Measurements from ENCODE around the gene MEX3A. TPM values are rescaled to one million over a fixed set of nuclear protein-coding genes. Genes with fewer than 3 reads are reported as not detected.

The MEX3A gene
- polyA plus RNA-seq, 1 donor from 2014 or later, result 0.05 TPM

DNA sequence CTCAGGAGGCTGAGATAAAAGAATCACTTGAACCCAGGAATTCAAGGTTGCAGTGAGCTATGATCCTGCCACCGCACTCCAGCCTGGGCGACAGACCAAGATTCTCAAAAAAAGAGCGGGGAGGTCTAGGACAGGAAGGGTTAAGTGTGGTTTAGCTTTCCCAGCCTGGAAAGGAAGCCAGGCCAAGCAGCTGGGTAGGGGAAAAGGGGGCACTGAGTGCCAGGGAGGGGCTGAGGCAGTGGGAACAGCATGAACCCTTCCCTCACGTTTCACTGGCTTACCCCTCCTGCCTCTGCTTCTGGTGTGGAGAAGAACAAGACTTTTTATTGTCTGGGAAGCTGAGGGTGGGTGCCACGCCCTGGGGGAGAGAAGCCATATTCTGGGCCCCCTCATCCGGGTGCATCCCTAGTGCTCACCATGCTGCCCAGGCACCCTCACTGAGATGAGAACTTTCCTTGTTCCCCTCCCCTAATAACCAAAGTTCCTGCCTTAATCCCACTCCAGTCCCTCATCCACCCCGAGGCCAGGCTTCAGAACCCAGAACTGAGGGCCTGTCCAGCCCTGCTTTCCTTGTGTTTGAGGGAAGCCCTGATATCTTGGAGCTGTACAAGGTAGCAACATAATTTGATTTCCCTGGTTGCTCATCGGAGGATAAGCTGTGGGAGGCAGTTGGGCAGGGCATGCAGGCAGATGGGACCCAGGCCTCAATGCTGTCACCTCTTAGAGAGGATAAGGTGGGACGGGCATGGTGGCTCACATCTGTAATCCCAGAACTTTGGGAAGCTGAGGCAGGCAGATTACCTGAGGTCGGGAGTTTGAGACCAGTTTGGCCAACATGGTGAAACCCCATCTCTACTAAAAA, 30.2 kb upstream of the MEX3A start:
- Mint-ChIP-seq H3K27me3 (peaks cover 21% of the 10 kb centered on the region), H3K4me1 (peaks cover 9 to 19% (median 14%) of the 10 kb centered on the region in 3 donors), H3K9me3 (no peaks in the 10 kb centered on the region), H3K36me3 (no peaks in the 10 kb centered on the region), H3K27ac (peak overlapping the region in 2 of 3 donors; percentile 11 to 46), H3K4me3 (peak overlapping the region; percentile 2 to 52 (median 28))

DNA sequence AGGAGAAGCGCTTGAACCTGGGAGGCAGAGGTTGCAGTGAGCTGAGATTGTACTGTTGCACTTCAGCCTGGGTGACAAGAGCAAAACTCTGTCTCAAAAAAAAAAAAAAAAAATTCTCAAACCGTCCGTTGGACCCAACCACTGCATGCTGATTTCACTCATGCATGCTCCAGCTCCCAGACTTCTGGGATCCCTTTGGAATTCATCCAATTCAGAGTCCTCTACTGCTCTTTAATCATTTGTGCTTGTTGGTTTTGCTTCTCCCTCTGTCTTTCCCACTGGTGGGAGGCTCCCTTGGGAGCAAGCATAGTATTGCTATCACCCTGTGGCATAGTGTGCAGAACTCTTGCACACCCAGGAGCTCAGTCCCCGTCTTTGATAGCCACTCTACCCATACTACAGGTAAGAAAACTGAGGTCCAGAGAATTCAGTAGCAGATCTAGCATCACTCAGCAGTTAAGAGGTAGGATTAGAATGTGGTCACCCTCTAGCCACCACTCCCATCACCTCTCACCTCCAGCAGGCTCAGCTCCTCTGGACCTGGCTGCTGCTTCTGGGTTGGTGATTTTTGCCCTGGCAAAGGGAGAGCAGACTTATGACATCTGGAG, 29.2 kb upstream of the MEX3A start:
- Mint-ChIP-seq H3K4me3 (peak overlapping the region in 1 of 4 donors; percentile 42), H3K36me3 (no peaks in the 10 kb centered on the region), H3K27me3 (peaks cover 19% of the 10 kb centered on the region), H3K4me1 (peaks cover 13 to 21% (median 19%) of the 10 kb centered on the region in 3 donors), H3K9me3 (no peaks in the 10 kb centered on the region), H3K27ac (peak overlapping the region in 2 of 3 donors; percentile 47 to 92)

DNA sequence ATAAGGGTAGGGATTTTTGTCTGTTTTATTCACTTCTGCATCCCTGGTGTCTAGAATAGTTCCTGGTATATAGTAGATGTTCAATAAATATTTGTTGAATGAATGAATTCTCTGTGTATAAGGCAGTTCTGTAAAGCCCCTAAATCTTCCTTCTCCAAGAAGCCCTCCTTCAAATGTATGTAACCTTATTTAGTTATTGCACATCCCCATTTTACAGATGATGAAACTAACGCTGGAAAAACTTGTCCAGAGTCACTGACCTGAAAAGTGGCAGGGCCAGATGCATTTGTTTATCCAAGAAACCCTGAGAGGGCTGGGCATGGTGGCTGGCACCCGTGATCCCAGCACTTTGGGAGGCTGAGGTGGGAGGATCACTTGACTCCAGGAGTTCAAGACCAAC, 28.0 kb upstream of the MEX3A start:
- peak overlapping the region; percentile 48 to 80 (median 59) for H3K27ac Mint-ChIP-seq
- H3K27me3 Mint-ChIP-seq, result peaks cover 11% of the 10 kb centered on the region
- H3K4me1 Mint-ChIP-seq, result peaks cover 12 to 25% (median 21%) of the 10 kb centered on the region in 3 donors

DNA sequence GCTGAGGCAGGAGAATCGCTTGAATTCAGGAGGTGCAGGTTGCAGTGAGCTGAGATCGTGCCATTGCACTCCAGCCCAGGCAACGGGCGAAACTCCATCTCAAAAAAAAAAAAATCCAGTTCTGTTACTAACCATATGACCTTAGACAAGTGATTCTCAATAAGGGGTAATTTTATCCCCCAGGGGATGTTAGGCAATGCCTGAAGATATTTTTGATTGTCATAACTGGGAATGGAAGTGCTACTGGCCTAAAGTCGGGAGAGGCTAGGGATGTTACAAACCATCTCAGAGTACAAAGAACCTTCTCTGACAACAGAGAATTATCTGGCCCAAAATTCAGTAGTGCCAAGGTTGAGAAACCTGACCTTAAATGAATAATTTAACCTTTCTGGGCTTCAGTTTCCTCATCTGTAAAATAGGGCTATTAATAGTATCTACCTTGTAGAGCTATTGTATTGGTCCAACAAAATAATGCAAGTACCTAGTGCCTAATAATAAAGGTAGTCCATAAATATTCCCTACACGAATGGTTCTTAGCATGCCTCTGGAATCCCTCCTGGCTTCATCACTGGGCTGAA, 26.5 kb upstream of the MEX3A start:
- H3K27me3 Mint-ChIP-seq, result no peaks in the 10 kb centered on the region
- no peaks in the 10 kb centered on the region for H3K36me3 Mint-ChIP-seq
- H3K9me3 Mint-ChIP-seq, result no peaks in the 10 kb centered on the region
- H3K4me3 Mint-ChIP-seq, result peak overlapping the region in 1 of 4 donors; percentile 58
- H3K4me1 Mint-ChIP-seq, result peaks cover 12 to 27% (median 20%) of the 10 kb centered on the region in 3 donors
- H3K27ac Mint-ChIP-seq, result peak overlapping the region; percentile 63 to 100 (median 100)

More for the DNA sequence above, 28.0 kb upstream of the MEX3A start:
- Mint-ChIP-seq H3K36me3 (no peaks in the 10 kb centered on the region), H3K4me3 (peak overlapping the region in 1 of 4 donors; percentile 9), H3K9me3 (no peaks in the 10 kb centered on the region)

DNA sequence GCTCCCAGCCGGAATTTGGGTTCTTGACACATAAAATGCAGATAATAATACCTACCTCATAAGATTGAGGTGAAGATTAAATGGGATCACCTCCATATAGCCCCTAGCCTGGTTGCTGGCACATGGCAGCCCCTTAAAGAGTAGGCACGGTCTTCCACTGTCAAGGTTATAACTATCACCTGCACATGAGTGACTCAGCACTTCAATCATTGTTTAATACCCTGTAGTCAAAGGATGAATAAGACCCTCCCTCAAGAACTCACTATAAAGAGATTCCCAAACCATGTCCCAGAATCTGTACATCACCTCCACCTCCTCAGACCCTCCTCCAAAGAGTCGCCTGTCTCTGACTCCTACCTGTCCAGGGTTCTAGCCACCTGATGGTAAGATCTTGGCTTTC, 25.8 kb upstream of the MEX3A start:
- Mint-ChIP-seq H3K27me3 (no peaks in the 10 kb centered on the region), H3K36me3 (no peaks in the 10 kb centered on the region), H3K4me1 (peaks cover 12 to 31% (median 23%) of the 10 kb centered on the region in 3 donors), H3K4me3 (peak overlapping the region in 3 of 4 donors; percentile 32 to 97 (median 33)), H3K27ac (peak overlapping the region; percentile 99 to 100 (median 100)), H3K9me3 (no peaks in the 10 kb centered on the region)

DNA sequence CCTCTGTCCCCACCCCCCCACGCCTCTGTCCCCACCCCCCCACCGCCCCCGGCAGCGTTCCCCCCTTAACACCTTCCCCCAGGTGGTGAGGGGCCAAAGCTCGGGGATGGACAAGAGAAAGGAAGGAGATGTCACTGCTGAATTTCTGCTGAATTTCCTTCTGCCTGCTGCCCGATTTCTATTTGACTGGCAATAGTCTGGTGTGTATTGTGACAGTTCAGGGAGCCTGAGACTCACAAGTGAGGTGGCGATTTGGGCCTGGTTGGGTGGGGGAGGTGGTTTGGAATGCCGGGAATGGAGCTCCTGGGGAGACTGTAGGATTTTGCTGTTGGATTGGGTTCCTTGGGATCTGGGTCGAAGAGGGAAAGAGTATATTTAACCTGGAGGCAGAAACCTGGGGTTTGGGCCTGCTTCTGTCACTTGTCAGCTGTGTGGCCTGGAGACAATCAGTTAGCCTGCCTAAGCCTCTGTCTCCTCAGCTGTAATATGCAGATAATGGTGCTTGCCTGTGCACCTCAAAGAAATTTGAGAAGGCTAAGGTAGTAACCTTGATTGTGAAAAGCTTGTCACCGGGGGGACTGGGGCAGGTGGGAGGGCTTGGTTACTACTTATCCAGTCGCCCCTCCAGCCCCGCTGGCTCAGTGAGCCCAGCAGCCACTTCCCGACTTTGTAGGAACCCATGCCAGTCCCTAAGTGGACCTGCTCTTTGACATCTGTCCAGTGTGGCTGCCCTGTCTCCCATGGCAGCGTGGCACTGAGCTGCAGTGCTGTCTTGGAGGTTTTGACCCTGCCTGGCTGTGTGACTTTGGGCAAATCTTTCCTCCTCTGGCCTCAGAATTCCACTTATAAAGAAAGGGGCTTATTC, 24.6 kb upstream of the MEX3A start:
- Mint-ChIP-seq H3K4me1 (peaks cover 12 to 34% (median 24%) of the 10 kb centered on the region in 3 donors), H3K4me3 (peak overlapping the region; percentile 79 to 97 (median 93)), H3K27me3 (no peaks in the 10 kb centered on the region), H3K27ac (peak overlapping the region; percentile 99 to 100 (median 100)), H3K9me3 (no peaks in the 10 kb centered on the region), H3K36me3 (no peaks in the 10 kb centered on the region)

DNA sequence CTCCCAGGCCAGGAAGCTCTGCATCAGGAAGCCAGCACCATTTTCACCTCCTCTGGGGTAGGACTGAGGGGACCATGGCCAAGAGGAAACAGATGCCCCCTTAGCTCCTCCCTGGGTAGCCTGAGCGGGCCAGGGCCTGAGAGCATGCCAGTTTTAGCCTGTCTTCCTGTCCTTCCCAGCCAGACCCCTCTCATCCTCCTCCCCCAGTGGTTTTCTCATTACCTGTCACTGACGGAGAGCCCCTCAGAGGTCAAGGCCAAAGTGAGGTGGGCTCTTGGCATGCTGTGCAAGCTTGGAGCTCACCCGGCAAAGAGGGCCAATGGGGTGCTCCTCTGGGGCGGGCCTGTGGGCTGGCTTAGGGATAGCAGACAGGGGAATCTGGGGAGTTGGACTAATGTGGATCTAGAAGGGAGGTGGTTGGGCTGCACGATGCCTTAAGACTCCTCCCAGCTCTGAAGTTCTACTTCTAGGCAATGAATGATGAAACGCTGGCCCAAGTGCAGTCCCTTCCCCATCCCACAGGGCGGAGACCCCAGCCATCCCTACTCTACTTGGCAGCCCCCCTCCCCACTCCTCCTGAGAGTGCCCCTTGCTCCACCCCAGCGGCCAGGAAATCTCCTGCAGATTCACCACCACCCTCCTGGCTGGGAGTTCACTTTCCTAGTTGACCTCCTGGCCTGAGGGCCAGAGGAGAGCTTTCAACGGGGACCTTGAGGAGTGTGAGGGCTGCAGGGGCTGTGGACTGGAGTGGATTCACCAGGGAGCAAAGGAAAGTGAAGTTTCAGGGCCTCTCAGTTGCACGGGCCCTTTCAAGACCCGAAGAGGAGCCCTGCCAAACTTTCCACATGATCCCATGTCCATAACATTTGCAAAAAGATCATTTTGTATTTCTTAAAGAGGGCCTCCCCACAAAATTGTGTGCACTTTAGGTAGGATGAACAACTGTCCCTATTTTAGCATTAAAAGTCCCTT, 22.9 kb upstream of the MEX3A start:
- H3K27ac Mint-ChIP-seq, result peak overlapping the region; percentile 99 to 100 (median 100)
- H3K4me1 Mint-ChIP-seq, result peaks cover 12 to 35% (median 24%) of the 10 kb centered on the region in 3 donors
- no peaks in the 10 kb centered on the region for H3K27me3 Mint-ChIP-seq

DNA sequence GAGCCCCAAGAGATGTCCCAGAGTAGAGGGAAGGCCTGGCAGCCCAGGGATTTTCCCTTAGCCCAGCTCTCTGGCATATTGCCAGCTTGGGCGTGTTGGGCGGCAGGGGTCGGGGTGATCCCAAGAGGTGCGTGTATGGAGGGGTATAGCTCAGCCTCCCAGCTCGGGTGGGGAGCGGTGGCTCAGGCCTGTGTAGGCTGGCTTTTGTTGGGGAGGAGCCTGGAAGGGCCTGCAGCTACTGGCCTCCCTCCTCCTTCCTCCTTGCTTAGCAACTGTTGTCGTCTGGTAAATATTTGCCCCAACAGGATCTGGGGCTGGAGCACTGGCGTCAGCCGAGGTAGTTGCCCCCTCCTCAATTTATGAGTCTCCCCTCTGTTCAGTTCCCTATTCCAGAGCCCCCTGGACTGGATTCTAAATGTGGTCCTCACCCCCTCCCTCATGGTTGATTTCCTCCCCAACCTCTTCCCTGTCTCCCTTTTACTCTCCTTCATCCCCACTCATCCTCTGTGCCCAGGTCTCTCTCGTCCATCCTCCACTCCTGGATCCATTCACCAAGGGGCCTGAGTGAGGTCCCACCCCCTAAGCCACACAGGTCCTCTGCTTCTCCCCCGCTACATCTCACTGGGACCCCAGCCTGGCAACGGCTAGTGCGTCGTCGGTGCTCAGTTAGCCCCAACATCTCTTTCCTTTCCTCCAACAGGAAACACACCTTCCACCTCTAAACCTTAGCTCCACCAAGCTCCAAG, 22.0 kb upstream of the MEX3A start:
- no peaks in the 10 kb centered on the region for H3K36me3 Mint-ChIP-seq
- peaks cover 12 to 35% (median 22%) of the 10 kb centered on the region in 3 donors for H3K4me1 Mint-ChIP-seq
- peak overlapping the region; percentile 95 to 100 (median 99) for H3K27ac Mint-ChIP-seq

More for the DNA sequence above, 22.9 kb upstream of the MEX3A start:
- Mint-ChIP-seq H3K4me3 (peak overlapping the region; percentile 82 to 97 (median 93)), H3K36me3 (no peaks in the 10 kb centered on the region), H3K9me3 (no peaks in the 10 kb centered on the region)

DNA sequence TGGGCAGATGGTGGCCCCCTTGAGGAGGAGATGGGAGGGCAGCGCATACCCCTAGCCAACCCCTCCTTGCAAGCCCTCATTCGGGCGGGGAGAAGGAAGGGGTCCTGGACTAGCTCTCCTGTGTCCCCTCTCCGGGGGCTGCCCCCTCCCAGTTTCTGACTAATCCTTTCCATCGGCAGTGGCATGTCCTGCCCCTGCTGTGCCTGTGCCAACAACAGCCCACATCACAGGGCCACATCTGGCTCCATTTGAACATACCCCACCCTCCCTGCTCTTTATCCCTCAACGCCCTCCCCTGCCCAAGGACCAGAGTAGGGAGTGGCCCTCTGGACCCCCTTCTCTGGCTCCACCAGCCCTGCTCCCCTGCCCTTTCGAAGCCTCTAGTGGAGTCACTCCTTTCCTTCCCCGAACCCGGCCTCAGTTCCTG, 21.3 kb upstream of the MEX3A start:
- Mint-ChIP-seq H3K27ac (peak overlapping the region; percentile 95 to 100 (median 99)), H3K9me3 (no peaks in the 10 kb centered on the region), H3K4me1 (peaks cover 13 to 35% (median 21%) of the 10 kb centered on the region in 3 donors), H3K27me3 (no peaks in the 10 kb centered on the region), H3K36me3 (no peaks in the 10 kb centered on the region), H3K4me3 (peak overlapping the region in 3 of 4 donors; percentile 86 to 97 (median 90))

More for the DNA sequence above, 22.0 kb upstream of the MEX3A start:
- Mint-ChIP-seq H3K4me3 (peak overlapping the region; percentile 46 to 97 (median 88)), H3K27me3 (no peaks in the 10 kb centered on the region), H3K9me3 (no peaks in the 10 kb centered on the region)

DNA sequence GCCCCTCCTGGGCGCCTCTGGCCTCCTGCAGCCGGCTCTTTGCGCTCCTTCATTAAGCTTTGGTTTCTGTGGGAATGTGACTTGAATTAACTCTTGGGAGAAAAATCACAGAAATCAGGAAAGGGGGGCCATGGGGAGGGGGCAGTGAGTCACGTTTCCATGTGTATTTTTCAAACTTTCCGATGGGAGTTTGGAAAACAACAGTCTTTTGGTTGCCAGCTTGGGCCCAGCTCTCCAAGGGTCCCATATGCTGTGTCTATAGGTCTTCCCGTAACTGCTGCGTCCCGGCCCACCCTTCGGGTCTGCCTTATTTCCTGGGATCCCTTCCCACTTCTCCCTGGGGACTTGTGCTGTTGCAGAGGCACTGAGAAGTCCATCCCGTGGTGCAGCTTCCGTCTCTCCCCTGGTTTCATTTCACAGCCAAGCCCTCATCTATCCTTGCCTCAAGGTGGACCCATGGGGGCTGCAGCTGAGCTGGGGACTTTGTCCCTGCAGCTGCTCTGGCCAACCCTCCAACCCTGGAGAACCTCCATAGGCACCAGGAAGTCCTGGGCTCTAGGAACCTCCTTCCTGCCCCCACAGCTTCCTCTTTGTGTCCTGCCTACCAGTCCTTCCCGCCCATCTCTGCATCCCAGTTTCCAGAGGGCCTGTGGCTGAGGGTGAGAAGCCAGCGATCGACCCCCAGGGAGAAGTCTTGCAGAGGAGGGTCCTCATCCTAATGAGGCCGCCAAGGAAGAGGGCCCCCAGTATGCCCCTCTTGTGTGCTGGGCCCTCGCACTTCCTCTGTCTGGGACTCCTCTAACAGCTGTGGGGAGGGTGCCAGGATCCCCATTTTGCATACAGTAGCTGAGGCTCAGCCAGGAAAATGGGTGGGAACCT, 20.6 kb upstream of the MEX3A start:
- H3K4me3 Mint-ChIP-seq, result peak overlapping the region in 1 of 4 donors; percentile 52
- no peaks in the 10 kb centered on the region for H3K36me3 Mint-ChIP-seq
- no peaks in the 10 kb centered on the region for H3K9me3 Mint-ChIP-seq
- peaks cover 19 to 41% (median 28%) of the 10 kb centered on the region in 3 donors for H3K4me1 Mint-ChIP-seq
- H3K27ac Mint-ChIP-seq, result peak overlapping the region; percentile 67 to 100 (median 99)
- H3K27me3 Mint-ChIP-seq, result no peaks in the 10 kb centered on the region

DNA sequence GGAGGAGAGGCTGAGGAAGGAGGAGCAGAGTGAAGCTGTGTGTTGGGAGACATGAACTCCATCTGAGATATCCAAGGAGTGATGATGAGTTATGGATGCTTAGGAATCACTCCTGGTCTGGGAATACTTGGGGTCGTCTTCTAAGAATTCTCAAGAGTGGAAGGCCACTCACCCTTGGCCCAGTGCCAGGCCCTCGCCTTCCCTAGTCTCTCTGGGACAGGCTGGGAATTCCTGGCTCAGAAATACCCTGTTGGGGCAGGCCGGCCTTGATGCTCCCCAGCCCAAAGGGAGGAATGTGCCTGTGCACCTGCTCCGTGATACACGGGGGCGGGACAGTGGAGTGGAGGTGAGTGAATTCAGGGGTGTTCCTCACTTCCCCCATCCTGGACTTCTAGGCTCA, 19.6 kb upstream of the MEX3A start:
- Mint-ChIP-seq H3K27ac (peak overlapping the region in 2 of 3 donors; percentile 95 to 100), H3K36me3 (no peaks in the 10 kb centered on the region), H3K4me1 (peaks cover 26 to 48% (median 36%) of the 10 kb centered on the region in 3 donors), H3K9me3 (no peaks in the 10 kb centered on the region), H3K27me3 (no peaks in the 10 kb centered on the region), H3K4me3 (peak overlapping the region in 1 of 4 donors; percentile 27)

Data from IgD-negative memory B cell (primary cell).